Caco-2 (cell line): ENCODE data around the gene DZIP1. TPM values are rescaled to one million over a fixed set of nuclear protein-coding genes. Genes with fewer than 3 reads are reported as not detected.

Source experiments
- BruUV-seq: library from RNA; stranded (reverse); fragments of 400-500 nt; replicated peaks from 2 replicates; lab custom pipeline; 2021; lab: Mats Ljungman, UMichigan
- CTCF ChIA-PET: fragments of 300-600 bp; sonication (Branson Sonifier 250); formaldehyde crosslinking; loops from one replicate; lab custom pipeline; 2022; ENCODE audit warnings: antibody characterized with exemption; lab: Charles Lee
- POLR2A ChIA-PET: fragments of 300-600 bp; sonication (Branson Sonifier 250); formaldehyde crosslinking; loops from one replicate; lab custom pipeline; 2022; ENCODE audit warnings: antibody characterized with exemption; lab: Charles Lee
- DNase-seq, 2 experiments: peaks; one replicate each; pipeline versions ENCODE4 v3.0.0 to v3.0.0-alpha.2; 2020 to 2022
- H3K27me3 ChIP-seq: replicated peaks from 2 replicates; pipeline ENCODE4 v1.6.0; 2011; ENCODE audit warnings: low read length; ENCODE audit not compliant: control insufficient read depth, insufficient read depth
- H3K36me3 ChIP-seq: 2 replicates; pipeline ENCODE4 v1.5.1; 2011; ENCODE audit warnings: low read length; ENCODE audit not compliant: control insufficient read depth, insufficient read depth
- H3K4me1 ChIP-seq: fragments of 250-450 bp; sonication (Bioruptor Pico); 2 replicates; pipeline ENCODE4 v1.5.1; 2020; ENCODE audit warnings: mild to moderate bottlenecking
- H3K4me3 ChIP-seq: 2 replicates; pipeline ENCODE4 v1.5.1; 2011; ENCODE audit warnings: low read depth, mild to moderate bottlenecking, control low read depth, low read length
- H3K9me3 ChIP-seq: fragments of 250-450 bp; sonication (Bioruptor Pico); 2 replicates; pipeline ENCODE4 v1.5.1; 2020; ENCODE audit warnings: mild to moderate bottlenecking, moderate library complexity
- H3K27ac Mint-ChIP-seq: one replicate; pipeline ENCODE4 v1.8.0; 2022; ENCODE audit warnings: mixed read lengths; ENCODE audit not compliant: unreplicated experiment
- H3K27me3 Mint-ChIP-seq: one replicate; pipeline ENCODE4 v1.8.0; 2022; ENCODE audit warnings: mixed read lengths; ENCODE audit not compliant: insufficient read depth, unreplicated experiment
- H3K36me3 Mint-ChIP-seq: one replicate; pipeline ENCODE4 v1.8.0; 2022; ENCODE audit warnings: mild to moderate bottlenecking, mixed read lengths; ENCODE audit not compliant: insufficient read depth, unreplicated experiment
- H3K4me1 Mint-ChIP-seq: one replicate; pipeline ENCODE4 v1.8.0; 2022; ENCODE audit warnings: low read depth, mixed read lengths; ENCODE audit not compliant: unreplicated experiment
- H3K4me3 Mint-ChIP-seq: one replicate; pipeline ENCODE4 v1.8.0; 2022; ENCODE audit warnings: mild to moderate bottlenecking, moderate library complexity, mixed read lengths; ENCODE audit not compliant: unreplicated experiment
- H3K9me3 Mint-ChIP-seq: one replicate; pipeline ENCODE4 v1.8.0; 2022; ENCODE audit warnings: mixed read lengths; ENCODE audit not compliant: unreplicated experiment
- CTCF ChIP-seq, 2 experiments: fragments of 200-600 bp in 1 of 2; IDR thresholded peaks; 1 replicate in 1 of 2; 2 replicates in 1 of 2; pipeline versions ENCODE4 v1.5.1 to v1.8.0; 2011 to 2022; ENCODE audit warnings: antibody characterized with exemption in 1 of 2, control low read depth in 1 of 2, inconsistent platforms in 1 of 2, low read depth in 1 of 2, low read length in 1 of 2, mild to moderate bottlenecking in 1 of 2, moderate library complexity in 1 of 2; ENCODE audit not compliant: insufficient read depth in 1 of 2, severe bottlenecking in 1 of 2, unreplicated experiment in 1 of 2
- intact Hi-C: fragments of 100-400 bp; cut with micrococcal nuclease; formaldehyde crosslinking; loops from one replicate; pipeline ENCODE4 v1.10.0; 2022; ENCODE audit not compliant: unreplicated experiment
- total RNA-seq: library from RNA; stranded (reverse); gene quantifications from 2 replicates; pipeline ENCODE4 v1.2.3, GENCODE V29; 2022

Gene DZIP1
- total RNA-seq, 1 experiment from 2014 or later: 6.5 TPM

DNA sequence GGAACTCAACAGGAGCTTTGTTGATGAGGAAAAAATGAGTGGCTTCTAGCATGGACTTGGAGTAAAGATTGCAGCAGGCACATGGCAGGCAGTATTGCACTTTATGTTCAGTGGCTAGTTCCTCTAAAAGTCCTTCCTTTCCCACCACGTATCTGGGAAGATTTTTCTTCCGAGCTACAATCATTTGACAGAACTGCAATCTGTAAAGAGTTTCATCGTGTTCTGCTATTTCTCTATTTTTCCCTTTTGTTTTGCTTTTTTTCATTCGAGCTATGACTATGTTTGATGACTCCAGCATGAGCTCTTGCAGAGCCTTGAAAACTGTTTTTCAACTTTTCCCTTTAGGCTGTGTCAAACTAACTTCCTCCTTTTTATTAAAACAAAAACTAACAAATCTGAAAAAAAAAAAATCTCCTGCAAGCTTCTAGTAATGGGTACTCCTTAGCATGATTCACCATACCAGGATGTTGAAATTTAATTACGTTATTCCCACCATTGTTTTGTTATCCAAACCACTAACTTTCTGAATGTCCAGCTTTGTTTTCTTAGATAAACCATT is 79.7 kb downstream of the DZIP1 start:
- no TSS peak for BruUV-seq
- CTCF ChIA-PET: interaction anchor here (1.5 kb wide), 2 partner anchors 28 to 73 kb away, joined by 3 read pairs; no protein-coding TSS in a partner anchor
- no peaks in the 10 kb centered on the region for H3K4me1 Mint-ChIP-seq

GRCh38 chr13:95564091-95564490 is 80.4 kb downstream of the DZIP1 start:
- H3K27me3 ChIP-seq: no peaks in the 10 kb centered on the region
- Mint-ChIP-seq H3K4me1 (no peaks in the 10 kb centered on the region), H3K36me3 (no peaks in the 10 kb centered on the region), H3K27ac (no peak overlapping the region), H3K4me3 (no peak overlapping the region), H3K27me3 (peaks cover 10% of the 10 kb centered on the region), H3K9me3 (no peaks in the 10 kb centered on the region)
- DNase-seq: no peak
- intact Hi-C loops: loop anchor here (2.0 kb wide), 2 partner anchors 27 to 71 kb away; no protein-coding TSS in a partner anchor
- H3K9me3 ChIP-seq: no peaks in the 10 kb centered on the region
- POLR2A ChIA-PET: no interaction called here
- no peaks in the 10 kb centered on the region for H3K4me1 ChIP-seq
- CTCF ChIA-PET: interaction anchor here (0.7 to 1.5 kb wide), 3 partner anchors 27 to 160 kb away, joined by 3 read pairs; no protein-coding TSS in a partner anchor
- TF ChIP-seq CTCF (IDR thresholded peaks at IDR 0.05; ENCODE audit: insufficient read depth in 1 of 2, low read depth in 1 of 2, low read length in 1 of 2, severe bottlenecking in 1 of 2, unreplicated experiment in 1 of 2): no peak
- BruUV-seq: no TSS peak
- H3K4me3 ChIP-seq: no peak overlapping the region
- no peaks in the 10 kb centered on the region for H3K36me3 ChIP-seq

More for the DNA sequence above, 79.7 kb downstream of the DZIP1 start:
- no peak for DNase-seq
- H3K4me1 ChIP-seq: no peaks in the 10 kb centered on the region
- intact Hi-C loops: loop anchor here (2.0 kb wide), 2 partner anchors 28 to 72 kb away; no protein-coding TSS in a partner anchor
- TF ChIP-seq CTCF (IDR thresholded peaks at IDR 0.05; ENCODE audit: insufficient read depth in 1 of 2, low read depth in 1 of 2, low read length in 1 of 2, severe bottlenecking in 1 of 2, unreplicated experiment in 1 of 2): no peak
- H3K27me3 ChIP-seq: no peaks in the 10 kb centered on the region
- Mint-ChIP-seq H3K36me3 (no peaks in the 10 kb centered on the region), H3K9me3 (no peaks in the 10 kb centered on the region), H3K27me3 (peaks cover 10% of the 10 kb centered on the region), H3K27ac (no peak overlapping the region), H3K4me3 (no peak overlapping the region)
- no peak overlapping the region for H3K4me3 ChIP-seq
- POLR2A ChIA-PET: no interaction called here
- H3K9me3 ChIP-seq: no peaks in the 10 kb centered on the region
- H3K36me3 ChIP-seq: no peaks in the 10 kb centered on the region

DNA sequence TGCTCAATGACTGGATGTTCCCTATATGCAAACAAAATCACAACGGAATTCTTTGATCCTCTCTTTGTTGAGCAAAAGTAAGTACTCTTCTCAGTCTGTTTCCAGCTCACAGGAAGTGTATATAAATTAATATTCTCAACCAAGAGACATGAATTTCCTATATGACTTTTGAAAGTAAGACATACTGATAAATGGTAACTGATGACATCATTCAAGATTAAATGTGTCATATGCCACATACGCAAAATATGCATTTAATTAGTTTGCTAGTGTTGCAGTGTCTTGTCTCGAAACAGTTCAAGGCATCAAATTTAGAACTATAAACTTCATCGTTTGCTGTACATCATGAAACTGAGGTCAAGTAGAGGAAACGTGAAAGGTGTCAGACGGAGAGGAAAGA is 84.1 kb downstream of the DZIP1 start:
- peaks cover 7% of the 10 kb centered on the region for H3K27me3 Mint-ChIP-seq
- POLR2A ChIA-PET: no interaction called here
- intact Hi-C loops: no loop called here
- no peaks in the 10 kb centered on the region for H3K27me3 ChIP-seq
- no peaks in the 10 kb centered on the region for H3K9me3 Mint-ChIP-seq
- TF ChIP-seq CTCF (IDR thresholded peaks at IDR 0.05; ENCODE audit: insufficient read depth in 1 of 2, low read depth in 1 of 2, low read length in 1 of 2, severe bottlenecking in 1 of 2, unreplicated experiment in 1 of 2): no peak
- H3K36me3 ChIP-seq: no peaks in the 10 kb centered on the region
- DNase-seq: no peak
- BruUV-seq: no TSS peak
- H3K4me1 Mint-ChIP-seq: no peaks in the 10 kb centered on the region
- no peaks in the 10 kb centered on the region for H3K9me3 ChIP-seq
- H3K4me3 Mint-ChIP-seq: no peak overlapping the region
- no peaks in the 10 kb centered on the region for H3K36me3 Mint-ChIP-seq
- H3K4me3 ChIP-seq: no peak overlapping the region
- no peak overlapping the region for H3K27ac Mint-ChIP-seq
- no peaks in the 10 kb centered on the region for H3K4me1 ChIP-seq
- CTCF ChIA-PET: no interaction called here
